ENCODE results near the gene ZCCHC17. TPM values are rescaled to one million over a fixed set of nuclear protein-coding genes. Genes with fewer than 3 reads are reported as not detected.

ZCCHC17 gene
- total RNA-seq, 1 donor from 2014 or later: 55.0 TPM

DNA sequence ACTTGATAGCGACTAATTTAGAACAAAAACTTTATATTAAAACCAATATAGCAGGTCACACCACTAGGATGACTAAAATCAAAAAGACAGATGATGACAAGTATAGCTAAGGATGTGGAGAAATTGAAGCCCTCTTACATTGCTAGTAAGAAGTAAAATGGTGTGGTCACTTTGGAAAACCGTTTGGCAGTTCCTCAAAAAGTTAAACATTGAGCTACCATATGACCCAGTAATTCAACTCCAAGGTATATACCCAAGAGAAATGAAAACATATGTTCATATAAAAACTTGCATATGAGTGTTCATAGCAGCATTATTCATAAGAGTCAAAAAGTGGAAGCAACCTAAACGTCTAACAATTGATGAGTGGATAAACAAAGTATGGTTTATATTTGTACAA lies 103.1 kb downstream of the ZCCHC17 start:
- Histone ChIP-seq H3F3A (ENCODE audit: low read depth) (no peaks in the 10 kb centered on the region), H3K27me3 (peaks cover 7% of the 10 kb centered on the region), H3K27ac (no peak overlapping the region), H2AFZ (replicated peaks) (no peak overlapping the region), H3K9me3 (ENCODE audit: low read depth) (no peaks in the 10 kb centered on the region), H3K36me3 (no peaks in the 10 kb centered on the region), H3K79me2 (ENCODE audit: low read depth) (no peaks in the 10 kb centered on the region), H3K4me1 (no peaks in the 10 kb centered on the region), H3K9ac (no peak overlapping the region), H4K20me1 (ENCODE audit: low read depth) (no peaks in the 10 kb centered on the region), H3K4me2 (no peak overlapping the region), H3K4me3 (no peak overlapping the region)
- no peaks in the 10 kb centered on the region for H3K9me3 Mint-ChIP-seq
- no peak overlapping the region for H3K4me3 Mint-ChIP-seq
- peaks cover 5% of the 10 kb centered on the region for H3K27me3 Mint-ChIP-seq (ENCODE audit: insufficient read depth, low read depth)
- no peaks in the 10 kb centered on the region for H3K36me3 Mint-ChIP-seq
- H3K27ac Mint-ChIP-seq: no peak overlapping the region
- peaks cover 9% of the 10 kb centered on the region for H3K4me1 Mint-ChIP-seq
- no peak for DNase-seq (ENCODE audit: low spot score)
- TF ChIP-seq EZH2phosphoT487 (IDR thresholded peaks at IDR 0.05) (no peak), EZH2 (IDR thresholded peaks at IDR 0.05) (no peak)
- TF ChIP-seq, protein P1, sequence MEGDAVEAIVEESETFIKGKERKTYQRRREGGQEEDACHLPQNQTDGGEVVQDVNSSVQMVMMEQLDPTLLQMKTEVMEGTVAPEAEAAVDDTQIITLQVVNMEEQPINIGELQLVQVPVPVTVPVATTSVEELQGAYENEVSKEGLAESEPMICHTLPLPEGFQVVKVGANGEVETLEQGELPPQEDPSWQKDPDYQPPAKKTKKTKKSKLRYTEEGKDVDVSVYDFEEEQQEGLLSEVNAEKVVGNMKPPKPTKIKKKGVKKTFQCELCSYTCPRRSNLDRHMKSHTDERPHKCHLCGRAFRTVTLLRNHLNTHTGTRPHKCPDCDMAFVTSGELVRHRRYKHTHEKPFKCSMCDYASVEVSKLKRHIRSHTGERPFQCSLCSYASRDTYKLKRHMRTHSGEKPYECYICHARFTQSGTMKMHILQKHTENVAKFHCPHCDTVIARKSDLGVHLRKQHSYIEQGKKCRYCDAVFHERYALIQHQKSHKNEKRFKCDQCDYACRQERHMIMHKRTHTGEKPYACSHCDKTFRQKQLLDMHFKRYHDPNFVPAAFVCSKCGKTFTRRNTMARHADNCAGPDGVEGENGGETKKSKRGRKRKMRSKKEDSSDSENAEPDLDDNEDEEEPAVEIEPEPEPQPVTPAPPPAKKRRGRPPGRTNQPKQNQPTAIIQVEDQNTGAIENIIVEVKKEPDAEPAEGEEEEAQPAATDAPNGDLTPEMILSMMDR (IDR thresholded peaks at IDR 0.05): no peak

- Histone ChIP-seq H2AFZ (replicated peaks) (no peak overlapping the region), H3K36me3 (no peaks in the 10 kb centered on the region), H3K4me3 (no peak overlapping the region), H3K9me3 (ENCODE audit: low read depth) (no peaks in the 10 kb centered on the region), H3K79me2 (ENCODE audit: low read depth) (no peaks in the 10 kb centered on the region), H3K27ac (no peak overlapping the region), H3K4me2 (no peak overlapping the region), H3K4me1 (no peaks in the 10 kb centered on the region), H4K20me1 (ENCODE audit: low read depth) (no peaks in the 10 kb centered on the region), H3K9ac (no peak overlapping the region), H3K27me3 (peaks cover 2% of the 10 kb centered on the region), H3F3A (ENCODE audit: low read depth) (no peaks in the 10 kb centered on the region)
- Mint-ChIP-seq H3K4me3 (no peak overlapping the region), H3K27ac (no peak overlapping the region), H3K36me3 (no peaks in the 10 kb centered on the region), H3K27me3 (ENCODE audit: insufficient read depth, low read depth) (peaks cover 5% of the 10 kb centered on the region), H3K9me3 (no peaks in the 10 kb centered on the region), H3K4me1 (peaks cover 8% of the 10 kb centered on the region)
- DNase-seq (ENCODE audit: low spot score): no peak
- TF ChIP-seq EZH2 (IDR thresholded peaks at IDR 0.05) (no peak), EZH2phosphoT487 (IDR thresholded peaks at IDR 0.05) (no peak)
- TF ChIP-seq, protein P1 (IDR thresholded peaks at IDR 0.05): no peak
Measured at GRCh38 chr1:31400393-31400792, 103.6 kb downstream of the ZCCHC17 start.

DNA sequence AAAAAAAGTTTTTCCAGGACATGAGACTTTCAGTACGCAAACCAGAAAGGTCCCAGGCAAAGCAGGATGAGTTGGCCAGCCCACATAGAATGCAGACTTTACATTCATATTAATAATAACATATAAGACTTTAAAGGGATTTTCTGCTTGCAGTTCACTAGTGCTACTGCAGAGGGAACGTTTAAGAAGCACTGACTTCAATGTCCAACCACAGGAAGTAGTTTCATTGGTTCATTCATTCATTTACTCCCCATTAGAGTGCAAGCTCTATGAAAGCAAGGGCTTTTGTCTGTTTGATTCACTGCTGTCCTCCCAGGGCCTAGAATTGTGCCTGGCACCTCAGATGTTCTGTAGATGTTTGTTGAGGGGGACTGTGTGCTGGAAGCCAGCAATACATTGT lies 104.4 kb downstream of the ZCCHC17 start:
- no peak for TF ChIP-seq EZH2 (IDR thresholded peaks at IDR 0.05)
- TF ChIP-seq, protein P1 (IDR thresholded peaks at IDR 0.05): no peak
- TF ChIP-seq EZH2phosphoT487 (IDR thresholded peaks at IDR 0.05): no peak
- H3K27ac Mint-ChIP-seq: peak overlapping the region; percentile 86

More for the DNA sequence above, 104.4 kb downstream of the ZCCHC17 start:
- H3K4me3 Mint-ChIP-seq: no peak overlapping the region
- H3K4me1 Mint-ChIP-seq: peaks cover 7% of the 10 kb centered on the region
- Histone ChIP-seq H3K4me1 (no peaks in the 10 kb centered on the region), H3K36me3 (no peaks in the 10 kb centered on the region), H3K9me3 (ENCODE audit: low read depth) (no peaks in the 10 kb centered on the region), H3K27ac (no peak overlapping the region), H3K4me2 (no peak overlapping the region), H4K20me1 (ENCODE audit: low read depth) (no peaks in the 10 kb centered on the region), H3K4me3 (no peak overlapping the region), H3F3A (ENCODE audit: low read depth) (no peaks in the 10 kb centered on the region), H3K27me3 (no peaks in the 10 kb centered on the region), H3K9ac (no peak overlapping the region), H2AFZ (replicated peaks) (no peak overlapping the region), H3K79me2 (ENCODE audit: low read depth) (no peaks in the 10 kb centered on the region)
- no peaks in the 10 kb centered on the region for H3K9me3 Mint-ChIP-seq
- no peak for DNase-seq (ENCODE audit: low spot score)
- H3K36me3 Mint-ChIP-seq: no peaks in the 10 kb centered on the region
- peaks cover 2% of the 10 kb centered on the region for H3K27me3 Mint-ChIP-seq (ENCODE audit: insufficient read depth, low read depth)
